OCI-LY7 (cell line): Measurements from ENCODE around the gene HAS3. TPM values are rescaled to one million over a fixed set of nuclear protein-coding genes. Genes with fewer than 3 reads are reported as not detected.

ENCODE experiments used
- BruUV-seq: library from RNA; stranded (reverse); fragments of 400-500 nt; replicated peaks from 2 replicates; lab custom pipeline; 2021; lab: Mats Ljungman, UMichigan
- CTCF ChIA-PET: fragments of 300-600 bp; sonication (Branson Sonifier 250); formaldehyde crosslinking; loops from one replicate; lab custom pipeline; 2022; ENCODE audit warnings: antibody characterized with exemption; ENCODE audit not compliant: unreplicated experiment; lab: Charles Lee
- POLR2A ChIA-PET: fragments of 300-600 bp; sonication (Branson Sonifier 250); formaldehyde crosslinking; loops from one replicate; lab custom pipeline; 2022; ENCODE audit warnings: antibody characterized with exemption; lab: Charles Lee
- DNase-seq: peaks from one replicate; pipeline ENCODE4 v3.0.0-alpha.2; 2015; ENCODE audit warnings: low spot score
- H2AFZ ChIP-seq: fragments of 200-600 bp; sonication (generic), shearing (Covaris generic); 2 replicates; pipeline ENCODE4 v1.6.1; 2014; ENCODE audit warnings: mild to moderate bottlenecking, antibody characterized with exemption, low read length, moderate library complexity
- H3K27ac ChIP-seq: fragments of 200-600 bp; sonication (generic); 2 replicates; pipeline ENCODE4 v1.5.1; 2014; ENCODE audit warnings: mixed run types, low read depth, mild to moderate bottlenecking, moderate library complexity, low read length, inconsistent platforms; ENCODE audit not compliant: poor library complexity, severe bottlenecking
- H3K36me3 ChIP-seq: fragments of 200-600 bp; sonication (generic); 2 replicates; pipeline ENCODE4 v1.6.1; 2014; ENCODE audit warnings: mild to moderate bottlenecking, antibody characterized with exemption, low read length, moderate library complexity, mixed read lengths; ENCODE audit not compliant: insufficient read depth
- H3K4me1 ChIP-seq: fragments of 200-600 bp; sonication (generic); 2 replicates; pipeline ENCODE4 v1.5.1; 2014; ENCODE audit warnings: mild to moderate bottlenecking, low read length; ENCODE audit not compliant: insufficient read depth, poor library complexity, severe bottlenecking
- H3K4me2 ChIP-seq: fragments of 200-600 bp; sonication (generic); 2 replicates; pipeline ENCODE4 v1.6.1; 2014; ENCODE audit warnings: mild to moderate bottlenecking, low read length
- H3K4me3 ChIP-seq: fragments of 200-600 bp; sonication (generic); 2 replicates; pipeline ENCODE4 v1.5.1; 2014; ENCODE audit warnings: mild to moderate bottlenecking, low read depth, low read length; ENCODE audit not compliant: poor library complexity, severe bottlenecking
- H3K79me2 ChIP-seq: fragments of 200-600 bp; sonication (generic); 2 replicates; pipeline ENCODE4 v1.6.1; 2016; ENCODE audit warnings: low read depth, mild to moderate bottlenecking, low read length, moderate library complexity, mixed read lengths; ENCODE audit not compliant: insufficient read depth
- H3K9me2 ChIP-seq: fragments of 200-600 bp; sonication (generic); 2 replicates; pipeline ENCODE4 v1.6.1; 2016; ENCODE audit warnings: mild to moderate bottlenecking, low read length, mixed read lengths; ENCODE audit not compliant: insufficient read depth
- H3K9me3 ChIP-seq: fragments of 200-600 bp; sonication (generic); 2 replicates; pipeline ENCODE4 v1.6.1; 2014; ENCODE audit warnings: mild to moderate bottlenecking, mixed run types, low read length, mixed read lengths
- H4K20me1 ChIP-seq: fragments of 200-600 bp; sonication (generic); 2 replicates; pipeline ENCODE4 v1.6.1; 2014; ENCODE audit warnings: mild to moderate bottlenecking, antibody characterized with exemption, low read length, moderate library complexity, mixed read lengths; ENCODE audit not compliant: insufficient read depth
- EZH2phosphoT487 ChIP-seq: fragments of 200-600 bp; sonication (generic); IDR thresholded peaks from 2 replicates; pipeline ENCODE4 v1.6.1; 2018; ENCODE audit warnings: low read depth, borderline replicate concordance, mild to moderate bottlenecking, mixed run types, antibody characterized with exemption, low read length, moderate library complexity, mixed read lengths
- intact Hi-C: fragments of 100-400 bp; cut with micrococcal nuclease; formaldehyde crosslinking; loops from one replicate; pipeline ENCODE4 v1.10.0; 2022; ENCODE audit not compliant: unreplicated experiment
- total RNA-seq, 2 experiments: library from RNA; depleted of rRNA in 1 of 2; stranded (reverse); fragments of >200 nt in 1 of 2; shearing (Covaris generic) in 1 of 2; gene quantifications; 2 replicates each; pipeline ENCODE4 v1.2.3, GENCODE V29; 2014 to 2022
- TF ChIP-seq, protein P1 (sequence below): fragments of 200-600 bp; sonication (generic); conservative IDR thresholded peaks from 2 replicates; pipeline ENCODE4 v1.5.1; 2014; ENCODE audit warnings: mild to moderate bottlenecking, antibody characterized with exemption, low read length, moderate library complexity, mixed read lengths

HAS3 gene
- total RNA-seq, 2 experiments from 2014 or later, result 0.09 to 0.29 TPM

DNA sequence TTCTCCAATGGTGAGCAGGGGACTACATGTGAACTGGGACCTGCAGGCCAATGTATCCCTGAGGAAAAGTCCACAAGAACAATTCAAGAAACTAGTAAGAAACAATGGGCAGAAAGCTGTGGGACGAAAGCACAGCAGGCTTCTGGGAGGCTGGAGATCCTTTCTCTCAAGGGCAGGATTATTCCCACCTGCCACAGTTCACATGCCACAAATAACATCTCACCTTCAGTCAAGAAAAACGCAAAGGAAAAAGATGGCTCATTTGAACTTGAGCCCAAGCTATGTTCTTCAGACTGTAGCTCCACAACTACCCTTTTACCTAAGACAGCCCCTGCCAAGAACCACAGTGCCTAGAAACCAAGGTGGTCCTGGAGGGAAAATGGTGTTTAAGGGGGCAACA lies 13.0 kb downstream of the HAS3 start:
- no peaks in the 10 kb centered on the region for H3K9me2 ChIP-seq
- CTCF ChIA-PET, result interaction anchor here (1.0 kb wide), 1 partner anchor 13 kb away, joined by 3 read pairs; no protein-coding TSS in a partner anchor
- POLR2A ChIA-PET, result no interaction called here
- intact Hi-C loops, result no loop called here
- no peak overlapping the region for H3K4me2 ChIP-seq
- H3K4me3 ChIP-seq, result no peak overlapping the region
- TF ChIP-seq, protein P1, sequence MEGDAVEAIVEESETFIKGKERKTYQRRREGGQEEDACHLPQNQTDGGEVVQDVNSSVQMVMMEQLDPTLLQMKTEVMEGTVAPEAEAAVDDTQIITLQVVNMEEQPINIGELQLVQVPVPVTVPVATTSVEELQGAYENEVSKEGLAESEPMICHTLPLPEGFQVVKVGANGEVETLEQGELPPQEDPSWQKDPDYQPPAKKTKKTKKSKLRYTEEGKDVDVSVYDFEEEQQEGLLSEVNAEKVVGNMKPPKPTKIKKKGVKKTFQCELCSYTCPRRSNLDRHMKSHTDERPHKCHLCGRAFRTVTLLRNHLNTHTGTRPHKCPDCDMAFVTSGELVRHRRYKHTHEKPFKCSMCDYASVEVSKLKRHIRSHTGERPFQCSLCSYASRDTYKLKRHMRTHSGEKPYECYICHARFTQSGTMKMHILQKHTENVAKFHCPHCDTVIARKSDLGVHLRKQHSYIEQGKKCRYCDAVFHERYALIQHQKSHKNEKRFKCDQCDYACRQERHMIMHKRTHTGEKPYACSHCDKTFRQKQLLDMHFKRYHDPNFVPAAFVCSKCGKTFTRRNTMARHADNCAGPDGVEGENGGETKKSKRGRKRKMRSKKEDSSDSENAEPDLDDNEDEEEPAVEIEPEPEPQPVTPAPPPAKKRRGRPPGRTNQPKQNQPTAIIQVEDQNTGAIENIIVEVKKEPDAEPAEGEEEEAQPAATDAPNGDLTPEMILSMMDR, result no peak
- TF ChIP-seq EZH2phosphoT487, result no peak
- no TSS peak for BruUV-seq
- H3K36me3 ChIP-seq, result peaks cover 83% of the 10 kb centered on the region
- no peaks in the 10 kb centered on the region for H3K4me1 ChIP-seq
- H4K20me1 ChIP-seq, result no peaks in the 10 kb centered on the region
- no peaks in the 10 kb centered on the region for H3K9me3 ChIP-seq
- no peak overlapping the region for H3K27ac ChIP-seq
- peaks cover 7% of the 10 kb centered on the region; the same call in 1 of the 2 replicates for H3K79me2 ChIP-seq
- H2AFZ ChIP-seq, result no peak overlapping the region
- DNase-seq, result no peak

DNA sequence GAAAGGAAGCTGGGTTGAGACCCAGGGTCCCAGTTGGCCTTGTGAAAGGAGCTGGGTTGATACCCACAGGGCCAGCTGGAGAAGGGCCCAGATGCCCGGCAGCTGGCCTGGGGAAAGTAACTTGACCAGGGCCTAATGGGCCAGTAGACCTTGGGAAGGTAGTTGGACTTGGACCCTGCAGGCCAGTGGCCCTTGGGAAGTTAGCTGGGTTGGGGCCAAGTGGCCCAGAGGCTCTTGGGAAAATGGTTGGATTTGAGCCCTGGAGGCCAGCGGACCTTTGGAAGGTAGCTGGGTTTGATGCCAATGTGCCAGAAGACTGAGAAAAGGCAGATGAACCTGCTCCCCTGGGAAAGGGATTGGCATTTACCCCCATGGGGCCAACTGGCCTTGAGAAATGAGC lies 13.5 kb downstream of the HAS3 start:
- Histone ChIP-seq H3K4me3 (no peak overlapping the region), H2AFZ (no peak overlapping the region), H3K4me2 (no peak overlapping the region), H4K20me1 (no peaks in the 10 kb centered on the region), H3K9me2 (no peaks in the 10 kb centered on the region), H3K27ac (no peak overlapping the region), H3K9me3 (no peaks in the 10 kb centered on the region), H3K4me1 (no peaks in the 10 kb centered on the region), H3K79me2 (peaks cover 12% of the 10 kb centered on the region; the same call in 1 of the 2 replicates), H3K36me3 (peaks cover 89% of the 10 kb centered on the region)
- intact Hi-C loops, result no loop called here
- POLR2A ChIA-PET, result no interaction called here
- DNase-seq, result no peak
- TF ChIP-seq EZH2phosphoT487, result no peak
- TF ChIP-seq, protein P1, result no peak
- BruUV-seq, result no TSS peak
- CTCF ChIA-PET, result no interaction called here

DNA sequence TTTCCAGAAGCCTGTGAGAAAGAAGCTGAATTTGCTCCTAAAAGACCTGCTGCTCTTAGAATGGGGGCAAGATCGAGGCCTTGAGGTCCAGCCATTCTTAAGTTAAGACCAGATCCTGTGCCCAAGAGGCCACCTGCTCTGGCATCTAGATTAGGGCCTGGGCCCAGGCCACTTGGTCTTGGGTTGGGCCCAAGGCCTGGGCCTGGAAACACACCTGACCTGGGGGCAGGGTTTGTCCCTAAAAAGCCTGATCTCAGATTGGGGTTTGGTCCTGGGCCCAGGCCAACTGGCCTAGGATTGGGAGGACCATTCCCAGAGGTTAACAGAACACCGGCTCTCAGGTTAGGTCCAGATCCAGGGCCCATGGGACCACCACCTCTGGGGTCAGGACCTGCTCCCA lies 14.1 kb downstream of the HAS3 start:
- intact Hi-C loops, result no loop called here
- POLR2A ChIA-PET, result no interaction called here
- Histone ChIP-seq H4K20me1 (no peaks in the 10 kb centered on the region), H3K9me3 (no peaks in the 10 kb centered on the region), H3K9me2 (no peaks in the 10 kb centered on the region), H3K4me1 (no peaks in the 10 kb centered on the region), H3K4me2 (no peak overlapping the region), H3K27ac (no peak overlapping the region), H3K79me2 (peaks cover 15% of the 10 kb centered on the region; the same call in 1 of the 2 replicates), H3K4me3 (no peak overlapping the region), H3K36me3 (peaks cover 94% of the 10 kb centered on the region), H2AFZ (no peak overlapping the region)
- CTCF ChIA-PET, result no interaction called here
- no TSS peak for BruUV-seq
- DNase-seq, result no peak
- no peak for TF ChIP-seq EZH2phosphoT487
- TF ChIP-seq, protein P1, result no peak
